Measurements from ENCODE around the gene NUDT3.
"Not testable (repeated sequence)": the region's sequence is repeated elsewhere in the genome, so short reads cannot be mapped to it uniquely, and the experiment has no call there.

The NUDT3 gene

GRCh38 chr6:34248727-34249468 lies 143.6 kb downstream of the NUDT3 start, which contains the start of gene SMIM29:
TSS of gene SMIM29 (minus strand) at chr6:34249006. CDS start at chr6:34247791, 1,215 bp downstream.
- ATAC-seq = peak; percentile 82

- no peak for ATAC-seq
These were observed 144.2 kb downstream of the NUDT3 start for GRCh38 chr6:34248198-34248726.

GRCh38 chr6:34247481-34248197 lies 144.8 kb downstream of the NUDT3 start:
- ATAC-seq = no peak

GRCh38 chr6:34246563-34247391 lies 145.7 kb downstream of the NUDT3 start:
- ATAC-seq = no peak

- ATAC-seq = no peak
These were observed 146.3 kb downstream of the NUDT3 start for GRCh38 chr6:34246249-34246562.

GRCh38 chr6:34245761-34246140 lies 146.7 kb downstream of the NUDT3 start:
- not testable (repeated sequence) for ATAC-seq

- not testable (repeated sequence) for ATAC-seq
These were observed 147.3 kb downstream of the NUDT3 start for GRCh38 chr6:34245032-34245760.

GRCh38 chr6:34243901-34244884 lies 148.3 kb downstream of the NUDT3 start:
- peak; percentile 54 to 58 for ATAC-seq

GRCh38 chr6:34243131-34243771 lies 149.2 kb downstream of the NUDT3 start:
- no peak for ATAC-seq

- ATAC-seq = no peak
These were observed 150.0 kb downstream of the NUDT3 start for GRCh38 chr6:34242252-34243130.

GRCh38 chr6:34241351-34242215 lies 150.9 kb downstream of the NUDT3 start:
- no peak for ATAC-seq

GRCh38 chr6:34240329-34241248 lies 151.9 kb downstream of the NUDT3 start:
- ATAC-seq = no peak

GRCh38 chr6:34239893-34240292 lies 152.6 kb downstream of the NUDT3 start:
- no peak for ATAC-seq

GRCh38 chr6:34239500-34239825 lies 153.0 kb downstream of the NUDT3 start:
- ATAC-seq = no peak

GRCh38 chr6:34238585-34239499 lies 153.6 kb downstream of the NUDT3 start:
- ATAC-seq = no peak

All from activated CD4-positive, CD25-positive, alpha-beta regulatory T cell treated with anti-CD3 and anti-CD28 coated beads, Interleukin-2, amount 50 U/mL, for 24 hours (primary cell).